Loucy (cell line): ENCODE data around the gene NRG2.

Experiments used
- CTCF ChIP-seq: fragments of 200-600 bp; sonication (generic); conservative IDR thresholded peaks from 2 replicates; pipeline ENCODE4 v1.5.1; 2014; ENCODE audit warnings: mild to moderate bottlenecking, antibody characterized with exemption, low read length
- EZH2phosphoT487 ChIP-seq: fragments of 200-600 bp; IDR thresholded peaks from 2 replicates; pipeline ENCODE4 v1.6.1; 2018; ENCODE audit warnings: antibody characterized with exemption, mild to moderate bottlenecking, moderate library complexity, borderline replicate concordance

GRCh38 chr5:140018517-140018916 is 24.6 kb downstream of the NRG2 start:
- no peak for TF ChIP-seq CTCF
- TF ChIP-seq EZH2phosphoT487 = no peak
